HepG2 (cell line): ENCODE data around the gene CYTH1. TPM values are rescaled to one million over a fixed set of nuclear protein-coding genes. Genes with fewer than 3 reads are reported as not detected.

Source experiments
- ATAC-seq: fragments of 200-7000 bp; cut with Tn5 transposase; 3 replicates; pipeline ENCODE4 v1.9.1; 2020; ENCODE audit warnings: mild to moderate bottlenecking, moderate library complexity
- BruUV-seq: library from RNA; stranded (reverse); fragments of 400-500 nt; replicated peaks from 2 replicates; lab custom pipeline; 2021; lab: Mats Ljungman, UMichigan
- CTCF ChIA-PET: fragments of 300-600 bp; formaldehyde crosslinking; extraction: SDS; loops from one replicate; lab custom pipeline; 2021; ENCODE audit warnings: low total read pairs, inconsistent platforms, low intra/inter-chr PET ratio; lab: Yijun Ruan, JAX
- POLR2A ChIA-PET: fragments of 350-600 bp; sonication (Branson Sonifier 250); formaldehyde crosslinking; loops from one replicate; lab custom pipeline; 2020; ENCODE audit warnings: antibody characterized with exemption, inconsistent platforms; lab: Yijun Ruan, JAX
- DNase-seq: peaks from one replicate; pipeline ENCODE4 v3.0.0-alpha.2; 2015; ENCODE audit warnings: low spot score
- FAIRE-seq: peaks from 3 replicates; lab custom pipeline; 2011; peaks lifted over from hg19 to GRCh38; lab: Jason Lieb, UNC
- H2AFZ ChIP-seq: one replicate; pipeline ENCODE4 v1.6.1; 2011; ENCODE audit warnings: low read length, inconsistent platforms
- H3K27ac ChIP-seq: fragments of 300-600 bp; 3 replicates; pipeline ENCODE4 v1.8.0; 2011; ENCODE audit warnings: mixed run types, mild to moderate bottlenecking, mixed read lengths, low read length, inconsistent platforms; ENCODE audit not compliant: insufficient read depth; ENCODE audit errors: extremely low read length
- H3K27me3 ChIP-seq, 2 experiments: fragments of 200-600 bp in 1 of 2; 2 replicates in 1 of 2; 3 replicates in 1 of 2; pipeline versions ENCODE4 v1.6.0 to v1.8.0; 2011; ENCODE audit warnings: low read length in 2 of 2, mild to moderate bottlenecking in 2 of 2, moderate library complexity in 2 of 2, inconsistent platforms in 1 of 2; ENCODE audit not compliant: insufficient read depth in 2 of 2, control insufficient read depth in 1 of 2
- H3K36me3 ChIP-seq, 2 experiments: fragments of 200-600 bp in 1 of 2; replicated peaks in 1 of 2; 2 replicates in 1 of 2; 3 replicates in 1 of 2; pipeline versions ENCODE4 v1.5.1 to v1.8.0; 2011; ENCODE audit warnings: low read length in 2 of 2, inconsistent platforms in 1 of 2; ENCODE audit not compliant: insufficient read depth in 2 of 2, control insufficient read depth in 1 of 2
- H3K4me1 ChIP-seq: 2 replicates; pipeline ENCODE4 v1.5.1; 2012; ENCODE audit warnings: low read length, inconsistent platforms; ENCODE audit not compliant: insufficient read depth
- H3K4me2 ChIP-seq: 2 replicates; pipeline ENCODE4 v1.6.0; 2011; ENCODE audit warnings: low read depth, low read length, inconsistent platforms
- H3K4me3 ChIP-seq, 3 experiments: fragments of 200-600 bp in 1 of 3; sonication (generic), shearing (Covaris generic) in 1 of 3; replicated peaks in 1 of 3; 2 replicates each; pipeline ENCODE4 v1.5.1; 2011 to 2016; ENCODE audit warnings: low read length in 3 of 3, inconsistent platforms in 2 of 3, low read depth in 2 of 3, mild to moderate bottlenecking in 2 of 3, control low read depth in 1 of 3, mixed read lengths in 1 of 3; ENCODE audit not compliant: insufficient read depth in 1 of 3
- H3K79me2 ChIP-seq: one replicate; pipeline ENCODE4 v1.6.1; 2011; ENCODE audit warnings: low read length, inconsistent platforms; ENCODE audit not compliant: insufficient read depth
- H3K9ac ChIP-seq: 2 replicates; pipeline ENCODE4 v1.6.0; 2011; ENCODE audit warnings: mild to moderate bottlenecking, low read depth, low read length, inconsistent platforms; ENCODE audit not compliant: insufficient read depth
- H3K9me3 ChIP-seq: 2 replicates; pipeline ENCODE4 v1.5.1; 2012; ENCODE audit warnings: mild to moderate bottlenecking, low read length
- H4K20me1 ChIP-seq: 2 replicates; pipeline ENCODE4 v1.6.0; 2011; ENCODE audit warnings: inconsistent platforms, mild to moderate bottlenecking, low read length, moderate library complexity; ENCODE audit not compliant: insufficient read depth
- EEA1 ChIP-seq: sonication (generic); formaldehyde crosslinking; IDR thresholded peaks from 2 replicates; pipeline ENCODE4 v1.5.1; 2020; ENCODE audit warnings: mild to moderate bottlenecking, missing genetic modification reagents, borderline replicate concordance
- EP300 ChIP-seq, 3 experiments: sonication (generic) in 1 of 3; formaldehyde crosslinking in 1 of 3; IDR thresholded peaks; 2 replicates each; pipeline versions ENCODE4 v1.5.1 to v1.6.1; 2011 to 2020; ENCODE audit warnings: low read depth in 2 of 3, low read length in 2 of 3, borderline replicate concordance in 1 of 3, improper control_type of control experiment in 1 of 3, mild to moderate bottlenecking in 1 of 3, missing genetic modification reagents in 1 of 3, moderate library complexity in 1 of 3
- RAD51 ChIP-seq: fragments of 450-650 bp; IDR thresholded peaks from 2 replicates; pipeline ENCODE4 v1.6.1; 2016; ENCODE audit warnings: borderline replicate concordance
- ZNF503 ChIP-seq: sonication (generic); formaldehyde crosslinking; IDR thresholded peaks from 2 replicates; pipeline ENCODE4 v1.4.0; 2020; ENCODE audit warnings: missing genetic modification reagents
- ZNF552 ChIP-seq: sonication (generic); formaldehyde crosslinking; IDR thresholded peaks from 2 replicates; pipeline ENCODE4 v1.9.0; 2022; ENCODE audit warnings: missing genetic modification reagents, mild to moderate bottlenecking, borderline replicate concordance
- ZNF709 ChIP-seq: sonication (generic); formaldehyde crosslinking; IDR thresholded peaks from 2 replicates; pipeline ENCODE4 v1.5.0; 2020; ENCODE audit warnings: mild to moderate bottlenecking, missing genetic modification reagents
- WGBS: methylation state at CpG from one replicate; pipeline ENCODE4 v1.1.6; 2017; ENCODE audit warnings: low lambda C conversion rate; 5-methylcytosine and 5-hydroxymethylcytosine counted together
- in situ Hi-C: cut with HindIII; loops from 2 replicates; pipeline ENCODE4 v1.10.0; 2017; ENCODE audit warnings: low pct_unique_long_range_greater_than_20kb; ENCODE audit not compliant: extremely low pct_ligation_motif_present
- intact Hi-C: fragments of 100-400 bp; cut with micrococcal nuclease; formaldehyde crosslinking; loops from one replicate; pipeline ENCODE4 v1.10.0; 2022; ENCODE audit not compliant: unreplicated experiment
- polyA plus RNA-seq, 8 experiments: library from polyadenylated mRNA; depleted of rRNA in 3 of 8; stranded (reverse) in 7 of 8; unstranded in 1 of 8; fragments of >200 nt; fragmentation: Illumina TruSeq in 4 of 8; extraction: Trizol in 4 of 8; gene quantifications; 2 replicates each; pipeline versions ENCODE4 v1.2.1 to v1.2.3, GENCODE V29; 2011 to 2016; ENCODE audit warnings: low read depth in 4 of 8, missing spikeins in 1 of 8, mixed read lengths in 1 of 8; ENCODE audit not compliant: insufficient read depth in 1 of 8
- total RNA-seq, 5 experiments: library from RNA; depleted of rRNA; stranded (reverse); fragments of >200 nt; fragmentation: Illumina TruSeq; extraction: Trizol; gene quantifications; 2 replicates each; pipeline ENCODE4 v1.2.3, GENCODE V29; 2016; ENCODE audit warnings: low read depth in 1 of 5
- TF ChIP-seq, protein P1 (sequence below): IDR thresholded peaks from 2 replicates; pipeline ENCODE4 v1.6.1; 2012; ENCODE audit warnings: inconsistent platforms

CYTH1 gene
- total and polyA plus RNA-seq, 2 of the 13 experiments (the other 11 are each of a cell fraction or from before 2014, with no cell fraction given), result 20.1 to 48.9 TPM

DNA sequence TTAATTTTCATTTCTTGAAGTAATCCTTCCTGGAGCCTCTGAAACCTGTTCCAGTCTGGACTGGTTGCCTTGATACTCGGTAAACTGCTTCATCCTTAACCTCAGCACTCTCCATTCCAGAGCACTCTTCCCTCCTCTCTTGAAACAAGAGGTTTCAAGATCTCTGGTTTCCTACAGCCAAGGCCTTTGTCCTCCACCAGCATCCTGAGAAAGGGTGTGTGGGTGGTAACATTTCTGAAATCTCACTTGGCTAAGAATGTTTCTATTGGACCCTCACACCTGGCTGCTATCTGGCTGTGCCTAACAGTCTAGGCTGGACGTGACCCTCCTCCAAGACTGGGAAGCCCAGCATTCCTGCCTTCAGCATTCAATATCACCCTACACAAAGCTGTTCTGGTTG lies 99.7 kb downstream of the CYTH1 start:
- BruUV-seq, result no TSS peak
- intact Hi-C loops, result no loop called here
- Histone ChIP-seq H3K36me3 (peaks cover 8 to 42% of the 10 kb centered on the region in 2 experiments), H3K79me2 (no peaks in the 10 kb centered on the region), H3K9ac (no peak overlapping the region), H3K4me3 (no peak overlapping the region), H3K4me1 (peaks cover 8% of the 10 kb centered on the region; the same call in 1 of the 2 replicates), H3K4me2 (no peak overlapping the region), H3K9me3 (no peaks in the 10 kb centered on the region), H2AFZ (no peak overlapping the region), H4K20me1 (no peaks in the 10 kb centered on the region), H3K27me3 (no peaks in the 10 kb centered on the region), H3K27ac (no peak overlapping the region)
- 97% methylated on average over 2 of the region's 2 CpGs for WGBS
- TF ChIP-seq EP300 (IDR thresholded peaks at IDR 0.05; ENCODE audit: low read depth in 2 of 2, low read length in 2 of 2) (no peak), EP300 (CRISPR knock-in tag; IDR thresholded peaks at IDR 0.05; ENCODE audit: borderline replicate concordance) (no peak), ZNF503 (CRISPR knock-in tag) (no peak), ZNF709 (no peak), ZNF552 (no peak), EEA1 (CRISPR knock-in tag) (no peak), RAD51 (no peak)
- TF ChIP-seq, protein P1, sequence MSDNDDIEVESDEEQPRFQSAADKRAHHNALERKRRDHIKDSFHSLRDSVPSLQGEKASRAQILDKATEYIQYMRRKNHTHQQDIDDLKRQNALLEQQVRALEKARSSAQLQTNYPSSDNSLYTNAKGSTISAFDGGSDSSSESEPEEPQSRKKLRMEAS, result no peak
- CTCF ChIA-PET, result no interaction called here
- no peak for DNase-seq
- no peak for ATAC-seq
- POLR2A ChIA-PET, result no interaction called here
- in situ Hi-C loops, result no loop called here
- FAIRE-seq, result no peak
